ENCODE results near the gene NCOA4.
"Not testable (repeated sequence)": the region's sequence is repeated elsewhere in the genome, so short reads cannot be mapped to it uniquely, and the experiment has no call there.

DNA sequence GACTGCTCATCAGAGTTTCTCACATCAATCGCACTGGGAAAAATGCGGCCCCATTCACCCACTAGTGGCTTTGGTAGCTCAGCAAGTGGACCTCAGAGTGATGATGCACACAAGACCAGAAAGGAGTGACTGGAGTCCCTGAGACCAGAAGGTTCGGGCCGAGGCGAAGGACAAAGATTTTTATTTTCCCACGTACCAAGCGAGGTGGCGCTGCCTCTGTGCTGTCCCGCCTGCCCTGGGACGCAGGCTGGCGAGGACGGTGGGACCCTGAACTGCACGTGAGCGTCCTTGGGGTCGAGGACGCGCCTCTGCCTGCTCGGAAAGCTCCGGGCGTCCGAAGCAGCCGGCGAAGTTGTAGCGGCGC, 58.7 kb downstream of the NCOA4 start:
- not testable (repeated sequence) for TF ChIP-seq EZH2 (IDR thresholded peaks at IDR 0.05; ENCODE audit: borderline replicate concordance, low read depth, low read length, poor library complexity, severe bottlenecking)
- TF ChIP-seq, protein P1, sequence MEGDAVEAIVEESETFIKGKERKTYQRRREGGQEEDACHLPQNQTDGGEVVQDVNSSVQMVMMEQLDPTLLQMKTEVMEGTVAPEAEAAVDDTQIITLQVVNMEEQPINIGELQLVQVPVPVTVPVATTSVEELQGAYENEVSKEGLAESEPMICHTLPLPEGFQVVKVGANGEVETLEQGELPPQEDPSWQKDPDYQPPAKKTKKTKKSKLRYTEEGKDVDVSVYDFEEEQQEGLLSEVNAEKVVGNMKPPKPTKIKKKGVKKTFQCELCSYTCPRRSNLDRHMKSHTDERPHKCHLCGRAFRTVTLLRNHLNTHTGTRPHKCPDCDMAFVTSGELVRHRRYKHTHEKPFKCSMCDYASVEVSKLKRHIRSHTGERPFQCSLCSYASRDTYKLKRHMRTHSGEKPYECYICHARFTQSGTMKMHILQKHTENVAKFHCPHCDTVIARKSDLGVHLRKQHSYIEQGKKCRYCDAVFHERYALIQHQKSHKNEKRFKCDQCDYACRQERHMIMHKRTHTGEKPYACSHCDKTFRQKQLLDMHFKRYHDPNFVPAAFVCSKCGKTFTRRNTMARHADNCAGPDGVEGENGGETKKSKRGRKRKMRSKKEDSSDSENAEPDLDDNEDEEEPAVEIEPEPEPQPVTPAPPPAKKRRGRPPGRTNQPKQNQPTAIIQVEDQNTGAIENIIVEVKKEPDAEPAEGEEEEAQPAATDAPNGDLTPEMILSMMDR (conservative IDR thresholded peaks at IDR 0.05; ENCODE audit: low read depth, low read length), result not testable (repeated sequence)
